ENCODE results near the gene CASR.

The CASR gene

DNA sequence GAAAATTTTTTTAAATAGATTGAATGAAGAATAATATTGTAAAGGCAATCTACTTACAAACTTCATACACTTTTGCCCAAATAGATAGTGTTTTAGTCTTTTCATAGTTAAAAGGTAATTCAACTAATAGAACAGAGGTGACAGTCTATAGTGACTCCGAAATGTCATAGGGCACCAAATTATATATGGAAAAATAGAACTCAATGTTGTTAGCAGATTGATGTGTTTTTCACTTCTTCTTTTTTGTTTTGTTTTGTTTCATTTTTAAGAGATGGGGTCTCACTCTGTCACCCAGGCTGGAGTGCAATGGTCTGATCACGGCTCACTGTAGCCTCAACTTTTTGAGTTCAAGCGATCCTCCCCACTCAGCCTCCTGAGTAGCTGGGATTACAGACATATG is 142.3 kb downstream of the CASR start:
- intact Hi-C loops (cut with DNase I), result no loop called here
- no peak for DNase-seq

DNA sequence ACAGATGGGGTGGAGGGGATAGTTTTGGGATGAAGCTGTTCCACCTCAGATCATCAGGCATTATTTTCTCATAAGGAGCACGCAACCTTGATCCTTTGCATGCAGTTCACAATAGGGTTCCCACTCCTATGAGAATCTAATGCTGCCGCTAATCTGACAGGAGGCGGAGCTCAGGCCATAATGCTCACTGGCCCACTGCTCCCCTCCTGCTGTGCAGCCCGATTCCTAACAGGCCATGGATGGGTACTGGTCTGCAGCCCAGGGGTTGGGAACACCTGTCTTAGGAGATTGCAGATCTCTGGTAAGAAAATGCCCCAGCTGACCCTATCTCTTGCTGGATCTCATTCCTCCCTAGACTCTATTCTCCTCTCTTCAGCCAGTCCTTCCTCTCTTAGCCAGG is 148.4 kb downstream of the CASR start:
- DNase-seq, result no peak
- intact Hi-C loops (cut with DNase I), result no loop called here

DNA sequence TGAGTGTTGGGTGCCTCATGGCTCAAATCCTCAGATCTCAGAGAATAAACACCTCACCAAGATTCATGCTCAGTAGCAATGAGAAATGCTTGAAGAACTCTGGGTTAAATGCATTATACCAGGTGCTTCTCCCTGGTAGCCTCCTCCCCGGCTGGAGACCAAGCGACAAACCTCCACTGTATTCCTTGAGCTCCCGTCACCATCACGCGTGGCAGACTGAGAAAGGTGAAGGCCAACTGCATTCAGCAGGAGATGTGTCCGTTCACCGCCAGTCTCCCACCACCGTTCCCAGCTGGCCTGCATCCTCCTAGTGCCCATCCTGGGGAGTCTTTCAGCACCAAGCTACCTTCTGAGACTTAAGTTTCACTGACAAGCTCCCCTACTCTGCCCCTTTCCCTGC is 149.1 kb downstream of the CASR start:
- intact Hi-C loops (cut with DNase I), result no loop called here
- no peak for DNase-seq
